ENCODE results near the gene AKAP6.
"Not testable (repeated sequence)": the region's sequence is repeated elsewhere in the genome, so short reads cannot be mapped to it uniquely, and the experiment has no call there.

AKAP6 gene

DNA sequence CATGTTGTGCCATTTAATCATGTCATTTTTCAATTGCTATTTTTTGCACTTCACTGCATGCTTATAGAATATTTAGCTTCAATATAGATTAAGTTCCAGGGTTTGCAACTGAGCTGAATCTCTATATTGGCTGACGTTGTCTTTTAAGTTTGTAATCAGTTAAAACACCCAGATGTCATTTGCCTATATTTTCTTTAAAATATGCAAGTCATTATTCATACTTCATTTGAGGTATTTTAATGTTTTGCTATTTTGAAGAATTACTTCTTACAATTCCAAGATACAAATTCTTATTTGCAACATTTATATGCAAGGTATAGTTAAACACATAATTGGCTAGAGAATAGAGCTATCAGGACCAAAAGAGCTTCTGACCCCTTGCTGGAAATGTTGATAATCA lies 434.6 kb downstream of the AKAP6 start:
- H3K9ac ChIP-seq (ENCODE audit: low read depth, low read length): no peak overlapping the region
- H3K36me3 ChIP-seq (ENCODE audit: insufficient read depth, low read length): no peaks in the 10 kb centered on the region
- no peaks in the 10 kb centered on the region for H3K9me3 ChIP-seq (ENCODE audit: control insufficient read depth, insufficient read depth, low read length)
- no peaks in the 10 kb centered on the region for H3K4me1 ChIP-seq (ENCODE audit: insufficient read depth, low read length)

DNA sequence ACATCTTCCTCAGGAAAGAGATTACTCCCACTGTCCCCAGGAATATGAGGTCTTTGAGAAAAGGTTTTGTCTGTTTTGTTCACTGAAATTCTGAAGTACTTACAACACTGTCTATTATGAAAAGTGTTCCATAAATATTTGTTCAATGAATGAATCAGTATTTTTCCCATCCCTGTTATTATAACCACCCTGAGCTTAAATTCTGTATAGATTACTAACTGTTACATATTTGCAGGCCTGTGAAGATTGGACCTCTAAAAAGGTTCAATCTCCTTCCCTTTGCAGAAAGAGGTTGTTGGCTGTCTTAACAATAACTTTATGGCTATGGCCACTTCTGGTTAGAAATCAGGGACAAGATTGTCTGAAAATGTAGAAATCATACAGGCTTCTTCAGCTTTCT lies 435.0 kb downstream of the AKAP6 start:
- no peak overlapping the region for H3K9ac ChIP-seq (ENCODE audit: low read depth, low read length)
- no peaks in the 10 kb centered on the region for H3K36me3 ChIP-seq (ENCODE audit: insufficient read depth, low read length)
- no peaks in the 10 kb centered on the region for H3K9me3 ChIP-seq (ENCODE audit: control insufficient read depth, insufficient read depth, low read length)
- no peaks in the 10 kb centered on the region for H3K4me1 ChIP-seq (ENCODE audit: insufficient read depth, low read length)

DNA sequence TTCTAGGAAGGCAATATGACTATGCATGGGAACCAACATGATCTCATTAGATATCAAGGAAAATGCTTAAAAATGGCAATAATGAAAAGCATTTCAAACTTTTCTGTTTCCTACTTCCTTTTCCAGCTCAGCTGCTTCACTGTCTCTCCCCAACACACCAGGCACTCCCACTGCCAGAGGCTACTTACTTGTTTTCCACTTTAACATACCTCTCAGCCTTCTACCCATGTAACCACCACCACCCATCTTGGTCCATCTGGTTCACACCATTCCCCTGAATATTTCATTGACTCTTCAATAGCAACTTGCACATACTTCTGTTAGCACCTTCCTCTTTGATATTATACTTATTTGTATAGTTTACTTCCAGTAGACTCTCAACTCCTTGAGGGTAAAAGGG lies 441.3 kb downstream of the AKAP6 start:
- no peaks in the 10 kb centered on the region for H3K36me3 ChIP-seq (ENCODE audit: insufficient read depth, low read length)
- H3K9me3 ChIP-seq (ENCODE audit: control insufficient read depth, insufficient read depth, low read length): no peaks in the 10 kb centered on the region
- H3K9ac ChIP-seq (ENCODE audit: low read depth, low read length): no peak overlapping the region
- H3K4me1 ChIP-seq (ENCODE audit: insufficient read depth, low read length): no peaks in the 10 kb centered on the region

DNA sequence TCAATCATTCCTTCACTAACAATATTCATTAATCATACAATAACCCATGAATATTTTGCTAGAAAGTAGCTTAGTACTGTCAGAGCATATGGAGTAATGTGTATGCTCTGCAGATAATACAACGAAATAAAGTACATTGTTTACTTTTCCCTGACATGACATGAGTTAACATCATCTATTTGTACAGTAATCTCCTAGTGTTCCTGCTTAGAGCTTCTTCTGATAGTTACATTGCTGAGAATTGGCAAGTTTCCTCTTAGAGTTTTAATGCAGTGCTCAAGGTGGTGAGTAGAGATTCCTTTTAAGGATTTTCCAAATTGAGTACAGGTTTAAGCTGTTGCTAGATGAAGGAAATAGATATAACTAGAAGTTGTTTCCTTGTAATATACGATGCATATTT lies 445.1 kb downstream of the AKAP6 start:
- no peaks in the 10 kb centered on the region for H3K36me3 ChIP-seq (ENCODE audit: insufficient read depth, low read length)
- H3K9ac ChIP-seq (ENCODE audit: low read depth, low read length): no peak overlapping the region
- no peaks in the 10 kb centered on the region for H3K9me3 ChIP-seq (ENCODE audit: control insufficient read depth, insufficient read depth, low read length)
- H3K4me1 ChIP-seq (ENCODE audit: insufficient read depth, low read length): no peaks in the 10 kb centered on the region

DNA sequence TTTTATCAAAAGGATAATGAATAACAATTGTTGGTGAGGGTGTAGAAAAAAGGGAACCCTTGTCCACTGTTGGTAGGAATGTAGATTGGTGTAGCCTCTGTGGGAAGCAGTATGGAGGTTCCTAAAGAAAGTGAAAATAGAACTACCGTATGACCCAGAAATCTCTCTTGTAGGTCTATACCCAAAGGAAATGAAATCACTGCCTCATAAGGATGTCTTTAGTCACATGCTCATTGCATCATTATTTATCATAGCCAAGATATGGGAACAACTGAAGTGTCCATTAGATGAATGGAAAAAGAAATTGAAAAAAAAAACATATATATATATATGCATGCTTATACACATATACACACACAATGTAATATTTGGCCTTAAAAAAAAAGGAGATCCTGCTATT lies 450.7 kb downstream of the AKAP6 start:
- H3K4me1 ChIP-seq (ENCODE audit: insufficient read depth, low read length): no peaks in the 10 kb centered on the region
- H3K9ac ChIP-seq (ENCODE audit: low read depth, low read length): no peak overlapping the region
- no peaks in the 10 kb centered on the region for H3K9me3 ChIP-seq (ENCODE audit: control insufficient read depth, insufficient read depth, low read length)
- H3K36me3 ChIP-seq (ENCODE audit: insufficient read depth, low read length): no peaks in the 10 kb centered on the region

DNA sequence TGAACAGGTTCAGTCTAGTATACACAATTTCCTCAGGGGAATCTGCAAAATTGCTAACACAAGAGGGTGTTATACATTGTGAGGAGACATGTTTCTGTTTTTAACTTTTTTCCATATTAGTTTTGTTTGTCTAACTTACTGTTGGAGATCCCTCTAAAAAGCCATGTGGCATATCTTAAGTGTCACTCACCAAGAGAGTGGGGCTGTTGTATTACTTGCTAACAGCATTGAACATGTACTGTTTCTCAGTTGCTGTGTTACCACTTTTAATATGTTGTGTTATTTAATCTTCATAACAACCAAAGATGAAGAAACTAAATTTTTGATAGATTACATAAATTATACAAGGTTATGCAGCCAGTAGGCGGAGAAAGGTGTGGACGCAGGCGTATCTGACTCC lies 455.3 kb downstream of the AKAP6 start:
- no peaks in the 10 kb centered on the region for H3K4me1 ChIP-seq (ENCODE audit: insufficient read depth, low read length)
- no peaks in the 10 kb centered on the region for H3K9me3 ChIP-seq (ENCODE audit: control insufficient read depth, insufficient read depth, low read length)
- H3K36me3 ChIP-seq (ENCODE audit: insufficient read depth, low read length): no peaks in the 10 kb centered on the region
- no peak overlapping the region for H3K9ac ChIP-seq (ENCODE audit: low read depth, low read length)

DNA sequence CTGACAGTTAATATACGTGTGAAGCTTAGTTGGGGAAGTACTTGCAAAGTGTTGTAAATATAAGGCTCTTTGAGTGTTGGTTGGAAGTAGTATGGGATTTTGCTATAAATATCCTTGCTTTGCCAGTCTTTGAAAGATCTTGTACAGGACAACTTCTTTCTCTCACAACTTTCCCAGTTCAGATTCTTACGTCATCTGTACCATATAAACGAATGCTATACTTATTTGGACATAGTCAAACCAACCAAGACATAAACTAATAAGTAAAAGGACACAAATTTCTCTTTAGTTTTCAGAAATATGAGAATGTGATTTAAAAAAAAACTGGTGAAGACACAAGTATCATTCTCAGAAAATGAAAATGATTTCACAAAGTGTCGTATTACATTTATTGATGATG lies 456.5 kb downstream of the AKAP6 start:
- H3K9me3 ChIP-seq (ENCODE audit: control insufficient read depth, insufficient read depth, low read length): no peaks in the 10 kb centered on the region
- H3K9ac ChIP-seq (ENCODE audit: low read depth, low read length): no peak overlapping the region
- no peaks in the 10 kb centered on the region for H3K4me1 ChIP-seq (ENCODE audit: insufficient read depth, low read length)
- no peaks in the 10 kb centered on the region for H3K36me3 ChIP-seq (ENCODE audit: insufficient read depth, low read length)

DNA sequence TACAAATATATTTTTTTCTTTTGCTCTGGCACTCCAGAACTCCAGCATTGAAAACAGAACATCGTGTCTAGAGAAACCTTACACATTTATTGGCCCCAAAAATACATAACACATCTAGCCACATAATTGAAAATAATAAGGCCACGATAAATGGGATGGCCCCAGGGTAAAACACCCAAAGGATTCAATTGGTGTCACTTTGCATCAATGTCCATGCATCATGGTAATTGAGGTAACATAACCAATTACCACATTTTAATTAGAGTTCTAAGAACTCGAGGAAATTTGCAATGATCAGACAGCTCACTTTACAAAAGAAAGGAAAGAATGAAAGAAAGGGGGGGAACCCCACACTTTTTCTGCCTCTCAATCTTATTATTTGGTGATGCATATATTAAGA lies 457.8 kb downstream of the AKAP6 start:
- Histone ChIP-seq H3K36me3 (ENCODE audit: insufficient read depth, low read length) (no peaks in the 10 kb centered on the region), H3K9ac (ENCODE audit: low read depth, low read length) (no peak overlapping the region), H3K4me1 (ENCODE audit: insufficient read depth, low read length) (no peaks in the 10 kb centered on the region), H3K9me3 (ENCODE audit: control insufficient read depth, insufficient read depth, low read length) (no peaks in the 10 kb centered on the region)

DNA sequence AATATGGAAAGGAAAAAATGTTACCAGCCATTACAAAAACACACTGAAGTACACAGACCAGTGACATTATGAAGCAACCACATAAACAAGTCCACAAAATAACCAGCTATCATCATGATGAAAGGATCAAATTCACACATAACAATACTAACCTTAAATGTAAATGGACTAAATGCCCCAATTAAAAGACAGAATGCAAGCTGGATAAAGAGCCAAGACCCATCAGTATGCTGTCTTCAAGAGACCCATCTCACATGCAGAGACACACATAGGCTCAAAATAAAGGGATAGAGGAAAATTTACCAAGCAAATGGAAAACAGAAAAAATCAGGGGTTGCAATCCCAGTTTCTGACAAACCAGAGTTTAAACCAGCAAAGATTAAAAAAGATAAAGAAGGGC lies 463.9 kb downstream of the AKAP6 start:
- H3K36me3 ChIP-seq (ENCODE audit: insufficient read depth, low read length); H3K9me3 ChIP-seq (ENCODE audit: control insufficient read depth, insufficient read depth, low read length): not testable (repeated sequence)

DNA sequence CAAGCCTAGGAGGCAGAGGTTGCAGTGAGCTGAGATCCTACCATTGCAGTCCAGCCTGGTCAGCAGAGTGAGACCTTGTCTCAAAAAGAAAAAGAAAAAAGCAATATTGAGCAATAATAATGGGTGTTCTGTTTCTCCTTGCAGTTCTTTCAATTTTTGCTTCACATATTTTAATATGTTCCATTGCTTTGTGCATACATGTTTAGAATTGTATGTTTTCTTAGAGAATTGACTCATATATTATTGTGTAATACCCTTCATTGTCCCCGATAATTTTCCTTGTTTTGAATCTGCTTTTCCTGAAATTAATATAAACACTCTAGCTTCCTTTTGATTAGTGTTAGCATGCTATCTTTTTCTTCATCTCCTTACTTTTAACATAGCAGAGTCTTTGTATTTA lies 471.2 kb downstream of the AKAP6 start:
- Histone ChIP-seq H3K36me3 (ENCODE audit: insufficient read depth, low read length) (no peaks in the 10 kb centered on the region), H3K4me1 (ENCODE audit: insufficient read depth, low read length) (no peaks in the 10 kb centered on the region), H3K9me3 (ENCODE audit: control insufficient read depth, insufficient read depth, low read length) (peaks cover 14% of the 10 kb centered on the region), H3K9ac (ENCODE audit: low read depth, low read length) (no peak overlapping the region)

More for the DNA sequence above, 463.9 kb downstream of the AKAP6 start:
- not testable (repeated sequence) for H3K4me1 ChIP-seq (ENCODE audit: insufficient read depth, low read length); H3K9ac ChIP-seq (ENCODE audit: low read depth, low read length)

DNA sequence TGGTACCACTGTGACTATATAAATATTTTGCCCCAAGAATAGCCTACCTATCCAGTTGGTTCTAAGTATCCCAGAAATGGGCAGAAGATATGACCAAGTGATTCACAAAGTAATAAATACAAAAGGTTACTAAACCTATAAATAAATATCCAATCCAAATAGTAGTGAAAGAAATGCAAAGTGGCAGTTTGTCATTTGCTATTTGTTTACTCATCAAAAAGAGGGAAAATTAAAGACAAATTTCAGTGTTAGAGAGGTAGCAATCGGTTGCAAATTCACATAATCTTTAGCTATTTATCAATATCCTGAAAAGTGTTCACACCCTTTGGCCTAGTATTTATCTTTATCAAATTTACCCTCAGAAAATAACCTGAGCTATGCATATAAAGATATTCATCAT lies 473.2 kb downstream of the AKAP6 start:
- peaks cover 14% of the 10 kb centered on the region for H3K9me3 ChIP-seq (ENCODE audit: control insufficient read depth, insufficient read depth, low read length)
- no peaks in the 10 kb centered on the region for H3K36me3 ChIP-seq (ENCODE audit: insufficient read depth, low read length)

DNA sequence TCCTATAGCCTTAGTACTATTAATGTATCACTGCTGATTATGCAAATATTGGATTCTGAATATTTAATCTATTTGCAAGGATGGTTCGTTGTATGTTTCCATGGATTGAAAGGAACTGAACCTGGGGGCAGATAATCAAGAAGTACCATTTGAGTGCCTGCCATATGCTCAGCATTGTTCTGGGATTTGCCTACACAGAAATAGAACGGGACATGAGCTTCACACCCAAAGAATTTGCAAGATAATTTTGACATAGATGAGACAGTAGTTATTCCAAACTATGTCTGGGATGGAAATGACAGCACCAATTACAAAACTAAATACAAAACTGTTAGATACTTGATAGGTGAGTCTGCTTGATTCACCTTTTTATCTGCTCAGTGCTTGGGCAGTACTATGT lies 476.9 kb downstream of the AKAP6 start:
- no peak overlapping the region for H3K9ac ChIP-seq (ENCODE audit: low read depth, low read length)
- H3K36me3 ChIP-seq (ENCODE audit: insufficient read depth, low read length): no peaks in the 10 kb centered on the region
- H3K9me3 ChIP-seq (ENCODE audit: control insufficient read depth, insufficient read depth, low read length): peaks cover 11% of the 10 kb centered on the region; the same call in 1 of the 2 replicates
- peaks cover 20% of the 10 kb centered on the region for H3K4me1 ChIP-seq (ENCODE audit: insufficient read depth, low read length)

More for the DNA sequence above, 473.2 kb downstream of the AKAP6 start:
- H3K4me1 ChIP-seq (ENCODE audit: insufficient read depth, low read length): no peaks in the 10 kb centered on the region
- no peak overlapping the region for H3K9ac ChIP-seq (ENCODE audit: low read depth, low read length)

DNA sequence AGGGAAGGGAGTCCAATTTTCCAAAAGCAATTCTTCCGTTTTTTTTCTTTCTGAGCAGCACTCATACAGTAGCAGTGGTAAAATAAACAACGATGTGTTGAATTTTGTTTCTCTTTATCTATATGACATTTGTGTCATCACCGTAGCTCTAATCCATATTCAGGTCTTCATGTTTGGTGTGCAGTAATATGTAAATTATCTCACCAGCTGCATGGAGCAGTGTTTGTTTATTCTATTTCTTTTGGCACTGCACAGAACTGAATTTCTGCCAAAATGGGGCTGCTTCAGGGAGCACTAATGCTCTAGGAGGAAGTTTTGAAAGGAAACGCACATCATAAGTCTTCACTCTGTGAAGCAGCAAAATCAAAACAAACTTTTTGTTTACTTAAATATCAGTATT lies 479.5 kb downstream of the AKAP6 start:
- Histone ChIP-seq H3K4me1 (ENCODE audit: insufficient read depth, low read length) (peaks cover 29% of the 10 kb centered on the region), H3K9me3 (ENCODE audit: control insufficient read depth, insufficient read depth, low read length) (peaks cover 3% of the 10 kb centered on the region; the same call in 1 of the 2 replicates), H3K9ac (ENCODE audit: low read depth, low read length) (no peak overlapping the region), H3K36me3 (ENCODE audit: insufficient read depth, low read length) (no peaks in the 10 kb centered on the region)

DNA sequence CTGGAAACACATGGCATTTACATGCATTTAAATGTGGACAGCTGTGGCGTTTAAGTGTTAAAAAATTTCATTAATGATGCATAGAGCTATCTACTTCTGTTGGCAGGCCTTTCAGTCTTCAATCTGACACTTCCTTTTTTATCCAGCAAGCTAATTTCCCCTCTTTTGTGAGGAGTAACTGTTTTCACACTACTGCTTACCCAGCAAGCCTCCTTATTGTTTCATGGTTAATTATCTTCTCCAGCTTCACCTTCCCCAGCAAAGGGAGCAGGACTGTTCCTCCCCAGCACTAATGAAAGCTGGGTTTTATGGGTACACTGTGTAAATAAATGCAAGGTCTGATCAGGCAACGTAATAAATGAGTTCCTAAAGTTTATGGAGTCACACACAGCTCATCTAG lies 480.2 kb downstream of the AKAP6 start:
- Histone ChIP-seq H3K9me3 (ENCODE audit: control insufficient read depth, insufficient read depth, low read length) (no peaks in the 10 kb centered on the region; the same call in 1 of the 2 replicates), H3K9ac (ENCODE audit: low read depth, low read length) (no peak overlapping the region), H3K4me1 (ENCODE audit: insufficient read depth, low read length) (peaks cover 34% of the 10 kb centered on the region), H3K36me3 (ENCODE audit: insufficient read depth, low read length) (no peaks in the 10 kb centered on the region)

DNA sequence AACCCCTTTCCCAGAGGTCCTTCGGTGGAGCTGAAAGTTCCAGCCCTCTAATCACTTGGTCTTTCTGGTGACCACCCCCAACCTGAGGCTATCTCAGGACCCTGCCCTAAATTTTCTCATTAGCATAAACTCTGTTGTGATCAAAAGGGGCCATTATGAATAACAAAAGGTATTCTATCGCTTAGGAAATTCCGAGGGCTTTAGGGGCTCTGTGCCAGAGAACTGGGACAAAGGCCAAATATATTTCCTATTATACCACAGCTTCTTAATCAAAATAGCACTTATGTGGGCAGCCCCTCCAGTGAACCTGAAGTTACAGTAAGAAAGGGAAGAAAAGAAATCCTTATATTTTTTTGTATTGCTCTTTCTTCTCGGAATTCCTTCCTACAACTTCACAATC lies 484.3 kb downstream of the AKAP6 start:
- no peak overlapping the region for H3K9ac ChIP-seq (ENCODE audit: low read depth, low read length)
- H3K4me1 ChIP-seq (ENCODE audit: insufficient read depth, low read length): peaks cover 29% of the 10 kb centered on the region
- no peaks in the 10 kb centered on the region for H3K36me3 ChIP-seq (ENCODE audit: insufficient read depth, low read length)
- H3K9me3 ChIP-seq (ENCODE audit: control insufficient read depth, insufficient read depth, low read length): no peaks in the 10 kb centered on the region

DNA sequence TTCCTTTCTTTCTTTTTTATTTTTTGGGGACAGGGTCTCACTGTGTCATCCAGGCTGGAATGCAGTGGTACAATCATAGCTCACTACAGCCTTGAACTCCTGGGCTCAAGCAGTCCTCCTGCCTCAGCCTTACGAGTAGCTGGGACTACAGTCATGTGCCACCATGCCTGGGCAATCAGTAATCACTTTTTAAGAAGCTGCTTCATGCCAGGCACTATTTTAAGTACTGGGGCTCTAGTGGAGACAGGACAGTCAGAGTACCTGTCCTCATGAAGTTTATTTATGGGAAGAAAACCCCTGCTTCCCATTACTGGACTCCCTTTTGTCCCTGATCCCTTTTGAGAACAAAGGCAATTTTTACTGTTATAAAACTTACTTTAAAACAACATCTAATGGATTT lies 485.6 kb downstream of the AKAP6 start:
- H3K9me3 ChIP-seq (ENCODE audit: control insufficient read depth, insufficient read depth, low read length): no peaks in the 10 kb centered on the region
- no peak overlapping the region for H3K9ac ChIP-seq (ENCODE audit: low read depth, low read length)
- peaks cover 15% of the 10 kb centered on the region; the same call in 1 of the 2 replicates for H3K4me1 ChIP-seq (ENCODE audit: insufficient read depth, low read length)
- no peaks in the 10 kb centered on the region for H3K36me3 ChIP-seq (ENCODE audit: insufficient read depth, low read length)

Data from ES-I3 (cell line).